ENCODE measurements around the gene ANKRD10.

Gene ANKRD10

DNA sequence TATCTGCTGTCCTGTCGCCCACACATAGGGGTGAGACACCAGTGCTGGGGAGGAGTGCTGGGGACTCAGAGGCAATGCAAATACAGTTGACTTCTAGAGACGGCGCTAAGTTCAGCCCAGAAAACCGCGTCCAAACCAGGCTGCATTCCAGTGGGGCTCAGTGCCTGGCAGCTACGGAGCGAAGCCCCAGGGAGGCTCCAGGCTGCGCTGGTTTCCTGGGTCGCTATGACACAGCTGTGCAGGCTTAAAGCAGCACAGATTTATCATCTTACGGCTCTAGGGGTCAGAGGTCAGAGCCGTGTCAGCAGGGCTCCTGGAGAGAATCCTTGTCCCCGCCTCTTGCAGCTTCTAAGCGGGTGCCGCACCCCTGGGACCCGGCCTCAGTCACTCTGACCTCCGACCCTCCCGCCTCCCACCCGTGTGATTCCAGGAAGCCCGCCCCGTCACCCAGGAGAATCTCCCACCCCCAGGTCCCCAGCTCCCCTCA lies 61.6 kb downstream of the ANKRD10 start (continued):
- no peak for TF ChIP-seq ZNF341 (tag by site-specific recombination; IDR thresholded peaks at IDR 0.05; ENCODE audit: low read depth)

DNA sequence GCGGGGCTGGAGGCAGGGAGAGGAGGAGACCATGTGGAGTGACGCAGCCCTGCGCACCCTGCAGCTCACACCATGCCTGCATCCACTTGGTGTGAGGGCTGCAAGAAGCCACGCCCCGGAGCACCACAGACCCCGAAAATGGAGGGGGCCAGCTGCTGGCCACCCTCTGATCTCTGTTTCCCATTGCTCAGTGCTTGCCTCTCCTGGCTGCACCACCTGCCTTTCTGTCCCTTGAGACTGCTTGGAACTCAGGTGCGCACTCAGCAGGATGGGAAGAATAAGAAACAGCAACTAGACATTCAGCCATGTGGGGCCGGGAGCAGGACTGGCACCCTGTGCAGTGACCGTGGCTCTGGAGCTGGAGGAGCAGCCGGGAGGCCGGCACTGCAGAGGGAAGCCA lies 64.0 kb downstream of the ANKRD10 start:
- H3K9me3 ChIP-seq (ENCODE audit: control insufficient read depth, insufficient read depth, low read depth, low read length) = no peaks in the 10 kb centered on the region
- POLR2A ChIA-PET = no interaction called here
- H3K4me3 ChIP-seq (ENCODE audit: low read depth, low read length) = no peak overlapping the region
- no peaks in the 10 kb centered on the region for H3K4me1 ChIP-seq (ENCODE audit: control insufficient read depth, insufficient read depth, low read length)
- CTCF ChIA-PET = interaction anchor here (0.7 kb wide), 1 partner anchor 257 kb away, joined by 3 read pairs; no protein-coding TSS in a partner anchor
- H3K36me3 ChIP-seq (ENCODE audit: control insufficient read depth in 2 of 2, insufficient read depth in 1 of 2, low read length in 2 of 2) = no peaks in the 10 kb centered on the region
- no peak overlapping the region for H3K27ac ChIP-seq (ENCODE audit: extremely low read depth, low read depth, low read length)
- TF ChIP-seq ZNF155 (tag by site-specific recombination; IDR thresholded peaks at IDR 0.05) = no peak
- TF ChIP-seq ZNF555 (tag by site-specific recombination; conservative IDR thresholded peaks at IDR 0.05) = no peak
- no peak for TF ChIP-seq ZNF571 (tag by site-specific recombination; IDR thresholded peaks at IDR 0.05)
- no peak for TF ChIP-seq ZBTB6 (tag by site-specific recombination; IDR thresholded peaks at IDR 0.05)
- TF ChIP-seq HOXD13 (CRISPR knock-in tag; IDR thresholded peaks at IDR 0.05; ENCODE audit: borderline replicate concordance) = no peak
- TF ChIP-seq SETDB1 (IDR thresholded peaks at IDR 0.05; ENCODE audit: insufficient read length, low read length) = no peak
- TF ChIP-seq ZFP41 (tag by site-specific recombination; IDR thresholded peaks at IDR 0.05; ENCODE audit: borderline replicate concordance) = no peak

DNA sequence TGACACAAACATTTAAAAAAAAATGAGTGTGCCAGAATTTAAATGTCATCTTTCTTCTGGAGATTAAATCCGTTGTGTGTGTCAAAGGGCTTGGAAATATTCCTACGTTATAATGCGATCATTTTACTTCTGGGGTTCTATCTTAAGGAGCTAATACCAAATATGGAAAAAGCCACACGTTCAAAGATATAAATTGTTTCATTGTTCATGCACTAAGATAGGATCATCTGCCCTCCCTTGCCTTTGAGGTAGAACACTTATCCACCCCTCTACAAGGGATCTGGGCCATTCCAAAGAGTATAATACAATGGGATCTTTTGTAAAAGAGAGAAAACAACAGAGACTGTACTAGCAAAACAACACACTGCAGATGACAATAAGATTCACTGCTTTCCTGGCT lies 64.9 kb downstream of the ANKRD10 start:
- Histone ChIP-seq H3K27ac (ENCODE audit: extremely low read depth, low read depth, low read length) (no peak overlapping the region), H3K36me3 (ENCODE audit: control insufficient read depth in 2 of 2, insufficient read depth in 1 of 2, low read length in 2 of 2) (no peaks in the 10 kb centered on the region), H3K9me3 (ENCODE audit: control insufficient read depth, insufficient read depth, low read depth, low read length) (no peaks in the 10 kb centered on the region), H3K4me1 (ENCODE audit: control insufficient read depth, insufficient read depth, low read length) (no peaks in the 10 kb centered on the region), H3K4me3 (ENCODE audit: low read depth, low read length) (no peak overlapping the region)
- CTCF ChIA-PET = no interaction called here
- POLR2A ChIA-PET = no interaction called here
- TF ChIP-seq SALL2 (tag by site-specific recombination; IDR thresholded peaks at IDR 0.05; ENCODE audit: borderline replicate concordance) = no peak
- TF ChIP-seq ZNF221 (tag by site-specific recombination; IDR thresholded peaks at IDR 0.05; ENCODE audit: borderline replicate concordance) = no peak
- TF ChIP-seq, protein P1, sequence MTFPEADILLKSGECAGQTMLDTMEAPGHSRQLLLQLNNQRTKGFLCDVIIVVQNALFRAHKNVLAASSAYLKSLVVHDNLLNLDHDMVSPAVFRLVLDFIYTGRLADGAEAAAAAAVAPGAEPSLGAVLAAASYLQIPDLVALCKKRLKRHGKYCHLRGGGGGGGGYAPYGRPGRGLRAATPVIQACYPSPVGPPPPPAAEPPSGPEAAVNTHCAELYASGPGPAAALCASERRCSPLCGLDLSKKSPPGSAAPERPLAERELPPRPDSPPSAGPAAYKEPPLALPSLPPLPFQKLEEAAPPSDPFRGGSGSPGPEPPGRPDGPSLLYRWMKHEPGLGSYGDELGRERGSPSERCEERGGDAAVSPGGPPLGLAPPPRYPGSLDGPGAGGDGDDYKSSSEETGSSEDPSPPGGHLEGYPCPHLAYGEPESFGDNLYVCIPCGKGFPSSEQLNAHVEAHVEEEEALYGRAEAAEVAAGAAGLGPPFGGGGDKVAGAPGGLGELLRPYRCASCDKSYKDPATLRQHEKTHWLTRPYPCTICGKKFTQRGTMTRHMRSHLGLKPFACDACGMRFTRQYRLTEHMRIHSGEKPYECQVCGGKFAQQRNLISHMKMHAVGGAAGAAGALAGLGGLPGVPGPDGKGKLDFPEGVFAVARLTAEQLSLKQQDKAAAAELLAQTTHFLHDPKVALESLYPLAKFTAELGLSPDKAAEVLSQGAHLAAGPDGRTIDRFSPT (tag by site-specific recombination; IDR thresholded peaks at IDR 0.05) = no peak
- TF ChIP-seq ZNF133 (tag by site-specific recombination; IDR thresholded peaks at IDR 0.05) = no peak
- no peak for TF ChIP-seq CTCF (tag by site-specific recombination; IDR thresholded peaks at IDR 0.05)
- TF ChIP-seq, protein P2, sequence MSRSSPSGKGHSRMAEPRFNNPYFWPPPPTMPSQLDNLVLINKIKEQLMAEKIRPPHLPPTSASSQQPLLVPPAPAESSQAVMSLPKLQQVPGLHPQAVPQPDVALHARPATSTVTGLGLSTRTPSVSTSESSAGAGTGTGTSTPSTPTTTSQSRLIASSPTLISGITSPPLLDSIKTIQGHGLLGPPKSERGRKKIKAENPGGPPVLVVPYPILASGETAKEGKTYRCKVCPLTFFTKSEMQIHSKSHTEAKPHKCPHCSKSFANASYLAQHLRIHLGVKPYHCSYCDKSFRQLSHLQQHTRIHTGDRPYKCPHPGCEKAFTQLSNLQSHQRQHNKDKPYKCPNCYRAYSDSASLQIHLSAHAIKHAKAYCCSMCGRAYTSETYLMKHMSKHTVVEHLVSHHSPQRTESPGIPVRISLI (tag by site-specific recombination; IDR thresholded peaks at IDR 0.05) = no peak
- TF ChIP-seq ZNF10 (tag by site-specific recombination; IDR thresholded peaks at IDR 0.05) = no peak
- TF ChIP-seq ZNF776 (tag by site-specific recombination; IDR thresholded peaks at IDR 0.05; ENCODE audit: borderline replicate concordance) = no peak
- no peak for TF ChIP-seq ZNF624 (tag by site-specific recombination; IDR thresholded peaks at IDR 0.05)
- TF ChIP-seq ZNF121 (tag by site-specific recombination; IDR thresholded peaks at IDR 0.05) = no peak
- TF ChIP-seq, protein P3, sequence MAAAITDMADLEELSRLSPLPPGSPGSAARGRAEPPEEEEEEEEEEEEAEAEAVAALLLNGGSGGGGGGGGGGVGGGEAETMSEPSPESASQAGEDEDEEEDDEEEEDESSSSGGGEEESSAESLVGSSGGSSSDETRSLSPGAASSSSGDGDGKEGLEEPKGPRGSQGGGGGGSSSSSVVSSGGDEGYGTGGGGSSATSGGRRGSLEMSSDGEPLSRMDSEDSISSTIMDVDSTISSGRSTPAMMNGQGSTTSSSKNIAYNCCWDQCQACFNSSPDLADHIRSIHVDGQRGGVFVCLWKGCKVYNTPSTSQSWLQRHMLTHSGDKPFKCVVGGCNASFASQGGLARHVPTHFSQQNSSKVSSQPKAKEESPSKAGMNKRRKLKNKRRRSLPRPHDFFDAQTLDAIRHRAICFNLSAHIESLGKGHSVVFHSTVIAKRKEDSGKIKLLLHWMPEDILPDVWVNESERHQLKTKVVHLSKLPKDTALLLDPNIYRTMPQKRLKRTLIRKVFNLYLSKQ (tag by site-specific recombination; IDR thresholded peaks at IDR 0.05; ENCODE audit: borderline replicate concordance) = no peak
- TF ChIP-seq OSR2 (tag by site-specific recombination; IDR thresholded peaks at IDR 0.05) = no peak
- no peak for TF ChIP-seq ZNF580 (tag by site-specific recombination; IDR thresholded peaks at IDR 0.05)
- TF ChIP-seq ZEB2 (tag by site-specific recombination; IDR thresholded peaks at IDR 0.05) = no peak

Data from HEK293 (cell line).